ENCODE results near the gene NDUFB8. TPM values are rescaled to one million over a fixed set of nuclear protein-coding genes. Genes with fewer than 3 reads are reported as not detected.

Gene NDUFB8
- total RNA-seq, 2 donors from 2014 or later = 162 to 192 TPM

DNA sequence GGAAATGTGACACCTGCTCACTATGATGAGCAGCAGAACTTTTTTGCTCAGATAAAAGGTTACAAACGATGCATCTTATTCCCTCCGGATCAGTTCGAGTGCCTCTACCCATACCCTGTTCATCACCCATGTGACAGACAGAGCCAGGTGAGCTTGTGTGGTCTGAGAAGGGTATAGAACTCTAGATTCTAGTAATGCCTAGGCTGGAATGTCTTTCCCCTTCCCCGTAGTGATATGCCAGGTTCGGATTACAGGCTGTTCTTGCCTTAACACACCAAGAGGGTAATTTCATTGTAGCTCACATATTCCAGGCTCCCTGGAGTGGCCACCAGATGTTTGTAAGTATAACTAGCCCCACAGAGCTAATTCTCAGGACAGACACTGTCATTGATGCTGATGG is 15.3 kb upstream of the NDUFB8 start:
- H3K27ac ChIP-seq (ENCODE audit: low read depth, low read length) = no peak overlapping the region
- H3K4me1 ChIP-seq (ENCODE audit: control insufficient read depth, insufficient read depth, low read length) = peaks cover 4% of the 10 kb centered on the region
- Mint-ChIP-seq H3K27ac (no peak overlapping the region), H3K9me3 (no peaks in the 10 kb centered on the region), H3K4me1 (peaks cover 7% of the 10 kb centered on the region), H3K27me3 (ENCODE audit: insufficient read depth) (no peaks in the 10 kb centered on the region), H3K4me3 (no peak overlapping the region), H3K36me3 (ENCODE audit: low read depth) (peaks cover 84% of the 10 kb centered on the region)
- TF ChIP-seq, protein P1, sequence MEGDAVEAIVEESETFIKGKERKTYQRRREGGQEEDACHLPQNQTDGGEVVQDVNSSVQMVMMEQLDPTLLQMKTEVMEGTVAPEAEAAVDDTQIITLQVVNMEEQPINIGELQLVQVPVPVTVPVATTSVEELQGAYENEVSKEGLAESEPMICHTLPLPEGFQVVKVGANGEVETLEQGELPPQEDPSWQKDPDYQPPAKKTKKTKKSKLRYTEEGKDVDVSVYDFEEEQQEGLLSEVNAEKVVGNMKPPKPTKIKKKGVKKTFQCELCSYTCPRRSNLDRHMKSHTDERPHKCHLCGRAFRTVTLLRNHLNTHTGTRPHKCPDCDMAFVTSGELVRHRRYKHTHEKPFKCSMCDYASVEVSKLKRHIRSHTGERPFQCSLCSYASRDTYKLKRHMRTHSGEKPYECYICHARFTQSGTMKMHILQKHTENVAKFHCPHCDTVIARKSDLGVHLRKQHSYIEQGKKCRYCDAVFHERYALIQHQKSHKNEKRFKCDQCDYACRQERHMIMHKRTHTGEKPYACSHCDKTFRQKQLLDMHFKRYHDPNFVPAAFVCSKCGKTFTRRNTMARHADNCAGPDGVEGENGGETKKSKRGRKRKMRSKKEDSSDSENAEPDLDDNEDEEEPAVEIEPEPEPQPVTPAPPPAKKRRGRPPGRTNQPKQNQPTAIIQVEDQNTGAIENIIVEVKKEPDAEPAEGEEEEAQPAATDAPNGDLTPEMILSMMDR (conservative IDR thresholded peaks at IDR 0.05) = no peak
- peaks cover 91% of the 10 kb centered on the region for H3K36me3 ChIP-seq (ENCODE audit: control insufficient read depth, insufficient read depth, low read length)
- H3K9ac ChIP-seq (ENCODE audit: extremely low read depth, low read length, poor library complexity, severe bottlenecking) = no peak overlapping the region
- H3K27me3 ChIP-seq (ENCODE audit: control insufficient read depth, insufficient read depth, low read length, poor library complexity, severe bottlenecking) = no peaks in the 10 kb centered on the region
- DNase-seq = no peak
- no peaks in the 10 kb centered on the region for H3K9me3 ChIP-seq (ENCODE audit: control insufficient read depth, low read length)
- 92% methylated on average over 5 of the region's 5 CpGs for WGBS, 2 experiments (ENCODE audit: insufficient coverage in 1 of 2, insufficient read length in 1 of 2)
- H3K4me3 ChIP-seq (ENCODE audit: low read length) = no peak overlapping the region

DNA sequence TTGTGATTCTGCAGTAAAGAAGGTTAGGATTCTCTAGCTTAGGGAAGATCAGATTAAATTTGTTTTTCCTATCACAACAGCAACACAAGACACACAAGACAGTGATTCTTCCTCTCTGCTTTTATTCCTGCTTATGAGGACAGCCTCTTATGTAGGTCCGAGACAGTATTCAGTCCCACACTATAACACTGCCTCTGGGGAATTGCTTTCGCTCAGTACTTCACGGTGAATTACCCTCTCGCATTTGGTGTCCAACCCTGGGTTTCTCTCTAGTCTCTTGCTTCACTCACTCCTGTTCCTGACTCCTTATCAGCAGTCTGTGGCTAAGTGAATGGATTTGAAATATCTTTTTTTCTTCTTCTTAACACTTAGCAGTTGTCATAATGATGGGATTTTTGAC is 7.8 kb upstream of the NDUFB8 start:
- peak overlapping the region; percentile 82 for H3K4me3 ChIP-seq (ENCODE audit: low read length)
- no peak for DNase-seq
- peaks cover 44% of the 10 kb centered on the region for H3K36me3 ChIP-seq (ENCODE audit: control insufficient read depth, insufficient read depth, low read length)
- H3K9ac ChIP-seq (ENCODE audit: extremely low read depth, low read length, poor library complexity, severe bottlenecking) = no peak overlapping the region
- 93 to 96% methylated on average over 3 of the region's 4 CpGs for WGBS, 2 experiments (ENCODE audit: insufficient coverage in 1 of 2, insufficient read length in 1 of 2)
- H3K4me1 Mint-ChIP-seq = peaks cover 15% of the 10 kb centered on the region
- no peaks in the 10 kb centered on the region for H3K27me3 Mint-ChIP-seq (ENCODE audit: insufficient read depth)
- H3K4me1 ChIP-seq (ENCODE audit: control insufficient read depth, insufficient read depth, low read length) = no peaks in the 10 kb centered on the region
- H3K27ac ChIP-seq (ENCODE audit: low read depth, low read length) = no peak overlapping the region
- H3K9me3 Mint-ChIP-seq = no peaks in the 10 kb centered on the region
- H3K9me3 ChIP-seq (ENCODE audit: control insufficient read depth, low read length) = no peaks in the 10 kb centered on the region
- TF ChIP-seq, protein P1 (conservative IDR thresholded peaks at IDR 0.05) = no peak
- no peaks in the 10 kb centered on the region for H3K27me3 ChIP-seq (ENCODE audit: control insufficient read depth, insufficient read depth, low read length, poor library complexity, severe bottlenecking)
- H3K27ac Mint-ChIP-seq = no peak overlapping the region
- H3K36me3 Mint-ChIP-seq (ENCODE audit: low read depth) = peaks cover 46% of the 10 kb centered on the region
- no peak overlapping the region for H3K4me3 Mint-ChIP-seq

DNA sequence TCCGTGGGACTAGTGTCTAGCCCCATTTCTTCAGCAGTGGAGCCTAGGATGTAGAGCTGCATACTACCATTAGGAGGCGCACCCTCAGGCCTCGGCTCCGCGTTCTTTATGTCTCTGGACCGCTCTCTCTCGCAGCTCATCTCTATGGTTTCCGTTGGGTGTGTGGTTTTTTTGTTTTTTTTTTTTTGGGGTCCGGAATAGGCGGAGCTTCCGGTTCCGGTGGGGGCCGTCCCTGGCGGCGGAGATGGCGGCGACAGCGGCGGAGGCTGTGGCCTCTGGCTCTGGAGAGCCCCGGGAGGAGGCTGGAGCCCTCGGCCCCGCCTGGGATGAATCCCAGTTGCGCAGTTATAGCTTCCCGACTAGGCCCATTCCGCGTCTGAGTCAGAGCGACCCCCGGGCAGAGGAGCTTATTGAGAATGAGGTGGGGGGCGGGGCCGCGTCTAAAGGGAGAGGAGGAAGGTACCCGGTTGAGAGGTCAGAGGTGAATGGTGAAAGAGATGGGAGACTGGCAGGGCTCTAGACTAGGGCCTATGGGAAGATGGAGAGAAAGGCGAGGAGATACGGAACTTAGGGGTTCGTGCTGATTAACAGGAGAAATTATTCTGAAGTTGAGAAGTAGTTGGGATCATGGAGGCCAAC is 6.2 kb upstream of the NDUFB8 start, which contains the start of gene HIF1AN:
HIF1AN (plus strand) TSS at position 229 of the 639 bp plus-strand sequence; CDS start at position 245, 16 bp downstream.
- Mint-ChIP-seq H3K4me3 (no peak within 1 kb of the TSS), H3K9me3 (no peaks in the 10 kb centered on the region), H3K4me1 (peaks cover 15% of the 10 kb centered on the region), H3K27me3 (ENCODE audit: insufficient read depth) (no peaks in the 10 kb centered on the region), H3K27ac (peak within 1 kb of the TSS; percentile 35), H3K36me3 (ENCODE audit: low read depth) (peaks cover 31% of the 10 kb centered on the region)
- WGBS, 2 experiments (ENCODE audit: insufficient coverage in 1 of 2, insufficient read length in 1 of 2) = 0 to 3% methylated on average over 7 to 35 of the region's 35 CpGs
- peaks cover 31% of the 10 kb centered on the region for H3K36me3 ChIP-seq (ENCODE audit: control insufficient read depth, insufficient read depth, low read length)
- H3K27me3 ChIP-seq (ENCODE audit: control insufficient read depth, insufficient read depth, low read length, poor library complexity, severe bottlenecking) = no peaks in the 10 kb centered on the region
- H3K27ac ChIP-seq (ENCODE audit: low read depth, low read length) = no peak within 1 kb of the TSS
- DNase-seq = peak; percentile 95
- H3K9ac ChIP-seq (ENCODE audit: extremely low read depth, low read length, poor library complexity, severe bottlenecking) = peak within 1 kb of the TSS; percentile 6
- H3K4me1 ChIP-seq (ENCODE audit: control insufficient read depth, insufficient read depth, low read length) = no peaks in the 10 kb centered on the region
- TF ChIP-seq, protein P1 (conservative IDR thresholded peaks at IDR 0.05) = peak; percentile 93
- peak within 1 kb of the TSS; percentile 82 for H3K4me3 ChIP-seq (ENCODE audit: low read length)
- H3K9me3 ChIP-seq (ENCODE audit: control insufficient read depth, low read length) = no peaks in the 10 kb centered on the region

All from endodermal cell (in vitro differentiated cells).